Activated CD4-positive, alpha-beta T cell treated with anti-CD3 and anti-CD28 coated beads, Interleukin-2, amount 50 U/mL, for 16 hours (primary cell): ENCODE results near the gene NFKBIE.
"Not testable (repeated sequence)": the region's sequence is repeated elsewhere in the genome, so short reads cannot be mapped to it uniquely, and the experiment has no call there.

Experiments
- DNase-seq: peaks from one replicate; pipeline ENCODE4 v3.0.0-alpha.2; 2020

NFKBIE gene

DNA sequence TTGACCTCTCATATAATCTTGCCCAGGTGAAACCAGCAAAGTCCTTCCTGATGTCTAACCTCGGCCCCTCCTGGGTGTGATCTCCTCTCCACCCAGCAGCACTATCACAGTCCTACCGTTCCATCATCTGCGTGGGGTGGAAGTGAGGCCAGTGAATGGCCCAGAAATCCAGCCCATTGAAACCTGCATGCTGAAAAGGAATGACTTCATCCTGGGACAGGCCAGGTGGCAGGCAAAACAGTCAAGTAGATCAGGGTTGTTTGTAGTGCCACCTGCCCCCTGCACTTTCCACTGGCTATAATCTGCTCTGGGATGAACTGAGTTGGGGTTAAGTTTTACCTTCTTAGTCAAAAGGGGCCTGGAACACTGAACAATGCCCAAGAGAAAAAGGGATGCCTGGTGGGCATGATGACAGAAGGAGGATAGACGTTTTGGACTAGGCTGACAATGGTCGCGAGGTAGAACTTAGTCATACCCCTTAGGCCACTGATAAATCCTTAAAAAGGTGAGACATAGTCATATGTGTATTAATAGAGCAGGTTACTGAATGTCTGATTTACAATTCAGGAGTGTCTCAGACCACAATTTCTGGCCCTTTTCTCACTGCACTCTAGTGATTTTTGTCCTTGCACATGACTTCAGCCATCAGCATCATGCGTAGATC is 26.5 kb downstream of the NFKBIE start:
- DNase-seq: no peak

DNA sequence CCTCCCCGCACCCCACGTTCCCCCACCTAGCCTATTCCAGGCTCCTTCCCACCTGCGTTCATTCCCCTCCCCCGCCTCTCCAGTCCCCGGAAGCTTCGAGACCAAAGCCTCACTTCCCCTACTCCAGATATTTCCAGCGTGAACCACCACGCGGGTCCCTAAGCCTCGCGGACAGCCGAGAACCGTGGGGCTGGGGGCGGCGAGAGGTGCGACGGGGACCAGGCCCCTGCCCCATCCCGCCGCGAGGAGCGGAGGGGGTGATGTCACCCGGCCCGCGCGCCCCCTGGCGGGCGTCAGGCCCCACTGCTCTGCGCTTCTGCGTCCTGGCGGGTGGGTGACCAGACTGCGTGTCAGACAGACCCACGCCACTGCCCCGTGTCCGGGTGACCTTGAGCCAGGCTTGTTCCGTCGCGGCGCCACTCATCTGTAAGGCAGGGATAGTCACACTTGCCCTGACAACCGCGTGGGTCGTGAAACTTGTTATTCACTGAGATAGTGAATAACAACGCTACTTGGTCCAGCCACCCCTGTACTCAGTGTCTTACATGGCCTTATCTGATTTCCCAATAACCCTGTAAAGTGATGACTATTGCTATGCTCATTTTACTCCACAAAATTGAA is 27.4 kb downstream of the NFKBIE start:
- DNase-seq: peak; percentile 76

DNA sequence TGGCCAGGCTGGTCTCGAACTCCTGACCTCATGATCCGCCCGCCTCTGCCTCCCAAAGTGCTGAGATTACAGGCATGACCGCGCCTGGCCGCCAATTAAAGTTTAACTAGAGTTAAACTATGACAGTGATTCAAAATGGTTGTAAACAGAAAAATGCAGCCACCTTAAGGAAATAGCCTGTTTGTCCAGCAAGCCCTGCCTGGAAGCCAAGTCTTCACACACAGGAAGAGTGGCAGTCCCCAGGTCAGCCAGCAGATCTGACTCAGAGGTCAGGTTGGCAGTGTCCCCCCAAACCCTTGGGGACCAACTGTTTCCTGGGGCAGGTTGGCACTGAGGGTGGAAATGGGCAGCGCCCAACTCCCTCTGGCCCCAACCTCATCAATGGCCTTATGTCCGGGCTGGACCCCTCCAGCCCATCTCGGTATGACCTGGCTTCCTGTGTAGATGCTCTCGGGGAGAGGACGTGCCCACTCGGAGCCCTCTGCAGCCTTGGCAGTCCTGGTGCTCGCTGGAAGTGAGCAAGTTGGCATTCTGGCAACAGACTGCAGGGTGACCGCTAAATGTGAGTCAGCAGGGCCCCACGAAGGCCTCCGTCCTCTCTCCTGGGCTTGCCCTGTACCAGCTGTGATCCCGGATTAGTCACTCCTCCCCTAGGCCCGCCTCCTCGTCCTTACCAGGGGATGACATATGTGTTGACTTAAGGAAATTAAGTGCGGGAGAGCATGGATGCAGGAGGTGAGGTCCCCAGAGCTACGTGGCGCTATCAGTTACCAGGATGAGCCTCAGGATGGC is 28.1 kb downstream of the NFKBIE start:
- peak; percentile 86 for DNase-seq

DNA sequence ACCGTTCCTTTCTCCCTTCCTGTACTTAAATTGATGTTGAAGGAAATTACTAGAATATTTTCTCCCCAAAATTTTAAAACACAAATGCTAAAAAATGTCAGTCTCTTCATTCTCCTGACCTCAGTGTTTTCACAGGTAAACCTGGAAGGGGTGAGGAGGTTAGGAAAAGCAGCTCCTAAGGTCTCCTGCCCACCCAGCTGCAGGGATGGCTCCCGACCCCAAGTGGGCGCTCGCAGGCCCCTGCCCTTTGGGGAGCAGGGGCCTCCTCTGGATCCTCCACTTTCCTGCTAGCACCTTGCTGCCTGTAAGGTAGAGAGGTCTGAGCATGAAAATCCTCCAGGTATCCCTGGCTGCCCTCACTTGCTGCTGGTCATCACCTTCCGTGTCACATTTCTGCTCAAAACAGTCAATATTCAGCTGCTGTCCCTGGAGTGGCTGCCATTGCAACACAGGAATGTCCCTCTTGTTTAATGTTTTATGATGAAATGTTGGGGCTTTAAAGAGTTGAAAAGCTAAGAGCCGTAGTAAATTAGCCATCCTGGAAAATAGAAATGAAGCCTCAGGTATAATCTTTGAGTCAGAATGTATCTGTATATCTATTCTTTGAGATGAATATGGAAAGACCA is 29.3 kb downstream of the NFKBIE start:
- no peak for DNase-seq

DNA sequence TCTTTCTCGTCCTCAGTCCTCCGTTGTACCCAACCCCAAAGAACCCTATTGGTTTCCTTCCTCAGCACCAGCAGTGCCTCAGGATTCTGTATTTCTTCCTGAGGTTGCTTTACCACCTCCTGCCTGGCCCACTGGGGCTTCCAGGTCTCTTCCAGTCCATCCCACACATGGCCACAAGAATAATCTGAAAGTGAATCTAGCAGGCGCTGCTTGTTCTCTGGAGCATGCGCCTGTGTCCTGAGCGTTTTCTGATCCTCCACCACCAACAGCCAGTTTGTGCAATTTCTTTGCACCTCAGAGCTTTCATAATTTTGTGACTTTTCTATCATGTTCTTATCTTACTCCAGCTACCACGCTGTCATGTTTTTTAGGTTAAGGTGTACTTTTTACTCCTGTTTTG is 30.1 kb downstream of the NFKBIE start:
- DNase-seq: no peak

DNA sequence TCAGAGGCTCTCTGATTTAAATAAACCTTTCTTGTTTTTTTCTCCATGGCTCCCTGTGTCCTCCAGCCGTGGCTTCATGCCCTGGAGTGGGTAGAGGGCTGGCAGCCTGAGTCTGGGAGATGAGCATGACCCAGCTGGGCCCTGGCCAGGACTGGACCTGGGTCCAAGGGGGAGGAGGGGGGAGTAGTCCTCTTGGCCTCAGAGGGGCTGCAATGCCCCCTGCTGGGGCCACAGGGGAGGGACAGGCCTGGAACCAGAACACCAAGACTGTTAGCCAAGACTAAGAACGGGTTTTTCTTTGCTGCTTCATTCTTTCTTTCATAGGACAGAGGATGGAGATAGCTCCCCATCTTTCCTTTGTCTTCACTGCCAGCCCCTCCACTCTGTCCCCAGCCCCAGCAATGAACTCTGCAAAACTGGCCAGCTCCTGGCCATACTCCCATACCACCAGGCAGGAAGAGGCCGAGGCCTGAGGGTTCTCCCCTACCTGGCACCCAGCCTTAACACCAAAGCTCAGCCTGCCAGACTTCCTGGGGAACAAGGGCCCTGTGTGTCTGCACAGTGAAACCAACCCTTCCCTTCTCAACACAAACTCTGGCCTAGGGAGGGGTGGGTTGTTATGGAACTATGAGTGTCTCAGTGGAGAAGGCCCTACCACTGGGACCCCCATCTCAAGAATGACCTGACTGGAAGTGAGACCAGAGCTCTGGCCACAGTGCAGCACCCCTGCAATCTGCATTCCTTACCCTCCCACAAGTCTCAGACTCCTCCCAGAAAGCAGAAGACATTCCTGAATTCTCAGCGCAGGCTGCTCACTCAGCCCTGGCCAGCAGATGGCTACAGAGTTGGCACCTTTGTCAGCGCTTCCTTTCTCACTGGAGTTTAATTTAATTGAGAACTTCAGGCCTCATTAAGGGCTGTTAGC is 31.0 kb downstream of the NFKBIE start:
- no peak for DNase-seq

DNA sequence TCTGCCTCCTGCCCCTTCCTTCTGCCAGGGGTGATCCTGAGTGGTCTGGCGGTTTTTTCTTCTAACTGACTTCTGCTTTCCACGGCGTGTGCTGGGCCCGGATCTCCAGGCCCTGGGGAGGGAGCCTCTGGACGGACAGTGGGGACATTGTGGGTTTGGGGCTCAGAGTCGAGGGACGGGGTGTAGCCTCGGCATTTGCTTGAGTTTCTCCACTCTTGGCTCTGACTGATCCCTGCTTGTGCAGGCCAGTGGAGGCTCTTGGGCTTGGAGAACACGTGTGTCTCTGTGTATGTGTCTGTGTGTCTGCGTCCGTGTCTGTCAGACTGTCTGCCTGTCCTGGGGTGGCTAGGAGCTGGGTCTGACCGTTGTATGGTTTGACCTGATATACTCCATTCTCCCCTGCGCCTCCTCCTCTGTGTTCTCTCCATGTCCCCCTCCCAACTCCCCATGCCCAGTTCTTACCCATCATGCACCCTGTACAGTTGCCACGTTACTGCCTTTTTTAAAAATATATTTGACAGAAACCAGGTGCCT is 31.7 kb downstream of the NFKBIE start:
- no peak for DNase-seq

DNA sequence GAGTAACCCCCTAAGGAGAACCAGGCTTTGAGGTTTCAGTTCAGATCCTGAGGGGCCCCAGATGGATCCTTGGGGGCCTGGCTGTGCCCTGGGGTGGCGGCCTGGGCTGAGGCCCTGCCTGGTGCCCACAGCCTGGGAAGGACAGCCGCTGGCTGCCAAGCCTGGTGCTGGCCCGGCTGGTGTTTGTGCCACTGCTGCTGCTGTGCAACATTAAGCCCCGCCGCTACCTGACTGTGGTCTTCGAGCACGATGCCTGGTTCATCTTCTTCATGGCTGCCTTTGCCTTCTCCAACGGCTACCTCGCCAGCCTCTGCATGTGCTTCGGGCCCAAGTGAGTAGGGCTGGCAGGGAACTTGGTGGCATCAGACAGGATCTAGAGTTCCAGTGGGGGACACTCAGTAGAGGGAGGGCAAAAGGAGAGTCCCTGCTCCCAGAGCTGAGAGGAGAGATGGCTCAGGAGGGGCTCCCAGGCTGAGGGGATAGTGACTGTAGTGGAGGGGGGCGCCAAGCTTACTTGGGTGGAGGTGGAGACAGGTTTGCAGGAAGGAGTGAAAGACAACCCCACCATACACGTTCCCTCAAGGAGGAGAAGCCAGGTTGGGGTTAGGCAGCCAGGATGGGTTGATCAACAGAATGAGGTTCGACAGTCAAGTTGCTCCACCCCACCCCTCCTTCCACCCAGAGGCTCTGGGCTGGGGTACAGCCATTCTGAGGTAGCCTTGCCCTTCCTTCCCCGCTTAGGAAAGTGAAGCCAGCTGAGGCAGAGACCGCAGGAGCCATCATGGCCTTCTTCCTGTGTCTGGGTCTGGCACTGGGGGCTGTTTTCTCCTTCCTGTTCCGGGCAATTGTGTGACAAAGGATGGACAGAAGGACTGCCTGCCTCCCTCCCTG is 32.4 kb downstream of the NFKBIE start:
- DNase-seq: no peak

DNA sequence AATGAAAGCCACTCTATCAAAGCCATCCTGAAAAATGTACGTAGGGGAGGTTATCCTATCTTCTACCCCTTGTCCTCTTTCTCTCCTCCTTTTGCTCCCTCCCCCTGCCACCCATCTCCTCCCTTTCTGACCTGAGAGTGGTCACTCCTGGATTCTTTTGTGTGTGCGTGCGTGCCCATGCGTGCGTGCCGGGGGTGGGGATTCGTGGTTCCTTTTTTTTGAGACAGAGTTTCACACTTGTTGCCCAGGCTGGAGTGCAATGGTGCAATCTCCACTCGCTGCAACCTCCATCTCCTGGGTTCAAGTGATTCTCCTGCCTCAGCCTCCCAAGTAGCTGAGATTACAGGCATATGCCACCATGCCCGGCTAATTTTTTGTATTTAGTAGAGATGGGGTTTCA is 33.9 kb downstream of the NFKBIE start:
- not testable (repeated sequence) for DNase-seq

DNA sequence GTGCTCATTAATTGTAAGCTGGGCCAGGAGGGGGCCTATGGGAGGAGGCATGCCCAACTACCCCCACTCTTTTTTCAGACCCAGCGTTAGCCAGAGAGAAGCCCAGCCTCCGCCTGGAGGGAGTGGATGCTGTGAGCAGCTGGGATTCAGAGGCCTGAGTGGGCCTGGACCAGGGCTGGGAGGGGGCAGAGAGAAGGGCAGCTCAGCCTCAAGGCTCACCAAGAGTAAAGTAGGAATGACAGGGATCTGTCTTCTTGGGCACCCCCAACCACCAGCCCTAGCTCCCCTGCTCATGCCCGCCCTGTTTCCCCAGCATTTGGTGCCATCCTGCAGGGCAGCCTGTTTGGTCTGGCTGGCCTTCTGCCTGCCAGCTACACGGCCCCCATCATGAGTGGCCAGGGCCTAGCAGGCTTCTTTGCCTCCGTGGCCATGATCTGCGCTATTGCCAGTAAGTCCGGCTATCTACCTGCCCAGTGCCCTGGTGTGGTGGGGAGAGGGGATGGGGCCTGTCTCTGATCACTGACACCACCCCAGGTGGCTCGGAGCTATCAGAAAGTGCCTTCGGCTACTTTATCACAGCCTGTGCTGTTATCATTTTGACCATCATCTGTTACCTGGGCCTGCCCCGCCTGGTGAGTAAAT is 35.2 kb downstream of the NFKBIE start:
- DNase-seq: no peak

DNA sequence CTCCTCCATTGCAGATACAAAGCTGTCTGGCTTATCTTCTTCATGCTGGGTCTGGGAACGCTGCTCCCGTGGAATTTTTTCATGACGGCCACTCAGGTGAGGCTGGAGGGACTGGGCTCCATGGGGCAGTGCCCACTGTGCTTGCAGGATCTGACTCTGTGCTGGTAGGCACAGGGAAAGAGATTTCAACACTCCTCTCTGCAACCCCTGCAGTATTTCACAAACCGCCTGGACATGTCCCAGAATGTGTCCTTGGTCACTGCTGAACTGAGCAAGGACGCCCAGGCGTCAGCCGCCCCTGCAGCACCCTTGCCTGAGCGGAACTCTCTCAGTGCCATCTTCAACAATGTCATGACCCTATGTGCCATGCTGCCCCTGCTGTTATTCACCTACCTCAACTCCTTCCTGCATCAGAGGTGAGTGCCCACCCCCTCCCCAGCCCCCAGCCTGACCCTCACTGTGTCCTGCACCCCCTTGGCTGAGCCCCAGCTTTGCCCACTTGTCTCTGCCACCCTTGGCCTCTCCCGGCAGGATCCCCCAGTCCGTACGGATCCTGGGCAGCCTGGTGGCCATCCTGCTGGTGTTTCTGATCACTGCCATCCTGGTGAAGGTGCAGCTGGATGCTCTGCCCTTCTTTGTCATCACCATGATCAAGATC is 35.8 kb downstream of the NFKBIE start:
- DNase-seq: no peak

DNA sequence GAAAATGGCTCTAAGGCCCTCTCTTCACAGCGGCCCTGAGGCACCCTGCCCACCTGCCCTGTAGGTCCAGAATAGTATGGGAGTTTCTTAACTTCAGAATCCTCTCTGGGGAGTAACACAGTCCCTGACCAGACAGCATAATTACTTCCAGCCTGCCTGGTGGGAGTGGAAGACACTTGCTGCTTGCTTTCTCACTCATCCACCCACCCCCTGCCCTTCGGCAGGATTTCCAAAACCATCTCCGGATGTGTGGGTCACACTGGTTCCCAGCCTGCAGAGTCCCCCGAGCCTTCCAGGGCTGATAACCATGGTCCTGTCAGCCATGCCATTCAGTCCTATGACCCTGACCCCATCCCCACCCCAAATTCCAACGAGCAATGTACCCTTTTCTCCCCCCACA is 36.5 kb downstream of the NFKBIE start:
- DNase-seq: no peak

DNA sequence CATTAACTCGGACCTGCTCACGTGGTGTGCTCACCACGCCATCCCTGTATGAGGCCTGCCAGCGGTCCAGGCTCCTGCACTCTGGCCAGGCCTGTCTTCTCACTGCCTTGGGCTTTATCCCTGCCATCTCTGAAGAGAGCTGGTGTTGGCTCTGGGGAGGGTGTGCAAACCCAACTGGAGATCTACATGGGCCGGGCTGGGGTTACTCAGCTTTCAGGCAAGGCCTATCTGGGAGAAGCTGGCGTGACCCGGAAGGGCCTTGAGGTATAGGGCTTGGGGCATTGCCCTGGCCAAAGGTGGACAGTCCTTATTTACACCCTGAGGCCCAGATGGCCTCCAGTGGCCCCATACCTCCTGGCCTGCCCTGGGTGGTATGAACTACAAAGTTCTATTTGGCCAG is 36.9 kb downstream of the NFKBIE start:
- no peak for DNase-seq

DNA sequence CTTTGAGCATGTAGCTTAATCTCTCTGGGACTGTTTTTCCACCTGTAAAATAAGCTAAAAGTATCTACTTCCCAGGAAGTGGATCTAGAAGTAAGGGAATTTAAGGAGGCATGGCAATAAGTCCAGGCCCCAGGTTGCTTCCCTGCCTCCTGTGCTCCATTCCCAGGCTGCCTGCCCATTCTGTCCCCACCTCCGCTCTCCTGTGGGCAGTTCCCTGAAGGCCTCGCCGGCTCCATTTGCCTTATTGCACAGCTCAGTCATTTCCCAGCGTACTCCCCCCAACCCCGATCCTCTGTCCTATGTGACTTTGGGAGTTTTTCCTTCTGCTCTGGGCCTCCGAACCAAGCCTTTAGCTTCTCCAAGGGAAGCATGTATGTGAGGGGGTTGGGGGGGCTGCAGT is 37.3 kb downstream of the NFKBIE start:
- DNase-seq: no peak

DNA sequence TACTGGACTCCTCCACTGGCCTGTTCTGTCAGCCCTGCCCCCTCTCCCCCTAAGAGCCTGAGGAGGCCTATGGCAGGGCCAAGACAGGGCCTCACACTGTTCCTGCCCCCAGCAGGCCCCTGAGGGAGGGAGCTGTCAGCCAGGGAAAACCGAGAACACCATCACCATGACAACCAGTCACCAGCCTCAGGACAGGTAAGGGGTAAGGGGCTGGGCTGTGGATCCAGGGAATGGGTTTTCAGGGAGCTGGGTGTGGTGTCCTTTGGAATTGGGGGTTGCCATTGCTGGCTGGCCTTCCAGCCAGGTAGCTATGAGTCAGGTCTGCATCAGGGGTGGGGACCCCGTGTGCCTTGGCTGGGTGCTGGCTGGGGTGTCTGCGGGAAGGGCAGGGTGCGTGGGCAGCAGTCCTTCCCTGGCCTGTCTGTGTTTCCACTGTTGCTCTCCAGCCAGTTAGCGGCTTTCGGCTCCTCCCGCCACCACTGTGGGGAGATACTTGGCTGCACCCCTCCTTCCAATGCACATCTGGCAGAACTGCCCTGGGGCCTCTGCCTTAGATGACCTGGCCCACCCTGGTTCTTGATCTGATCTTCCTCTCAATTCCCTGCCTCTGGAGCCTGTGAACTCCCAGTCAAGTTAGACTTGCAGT is 38.1 kb downstream of the NFKBIE start:
- no peak for DNase-seq

DNA sequence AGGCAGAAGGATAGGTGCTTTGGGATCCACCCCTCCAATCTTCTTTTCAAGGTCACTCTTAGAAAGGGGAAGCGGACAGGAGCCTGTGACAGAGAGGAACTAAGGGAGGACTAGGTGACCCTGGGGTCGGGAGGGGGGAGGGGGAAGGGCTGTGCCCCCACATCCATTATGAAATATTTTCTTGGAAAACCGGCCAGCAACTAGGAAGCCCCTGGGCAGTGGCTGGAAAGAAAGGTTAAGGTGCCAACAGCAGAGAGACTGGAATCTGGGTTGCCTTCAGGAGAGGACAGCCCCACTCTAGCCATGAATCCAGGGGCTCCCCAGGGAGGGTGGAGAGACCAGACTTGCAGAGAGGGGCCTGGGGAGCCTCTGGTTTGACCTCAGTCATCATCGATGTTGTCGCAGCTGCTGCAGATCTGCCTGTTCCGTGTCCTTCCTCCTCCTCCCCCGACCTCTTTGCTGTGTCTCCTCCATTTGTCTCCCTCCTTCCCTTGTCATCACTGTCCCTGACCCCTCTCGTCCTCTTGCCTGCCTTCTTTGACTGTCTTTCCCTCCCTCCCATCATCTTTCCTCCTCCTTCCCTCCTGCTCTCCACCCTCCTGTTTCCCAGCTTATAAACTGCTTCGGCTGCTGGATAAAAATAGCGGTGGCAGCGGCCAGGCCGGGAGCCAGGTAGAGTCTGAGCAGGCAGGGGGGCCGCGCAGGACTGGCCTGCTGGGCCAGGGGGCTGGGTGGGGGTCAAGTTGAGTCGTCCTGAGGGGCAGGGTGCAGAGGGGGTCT is 38.8 kb downstream of the NFKBIE start:
- DNase-seq: no peak

DNA sequence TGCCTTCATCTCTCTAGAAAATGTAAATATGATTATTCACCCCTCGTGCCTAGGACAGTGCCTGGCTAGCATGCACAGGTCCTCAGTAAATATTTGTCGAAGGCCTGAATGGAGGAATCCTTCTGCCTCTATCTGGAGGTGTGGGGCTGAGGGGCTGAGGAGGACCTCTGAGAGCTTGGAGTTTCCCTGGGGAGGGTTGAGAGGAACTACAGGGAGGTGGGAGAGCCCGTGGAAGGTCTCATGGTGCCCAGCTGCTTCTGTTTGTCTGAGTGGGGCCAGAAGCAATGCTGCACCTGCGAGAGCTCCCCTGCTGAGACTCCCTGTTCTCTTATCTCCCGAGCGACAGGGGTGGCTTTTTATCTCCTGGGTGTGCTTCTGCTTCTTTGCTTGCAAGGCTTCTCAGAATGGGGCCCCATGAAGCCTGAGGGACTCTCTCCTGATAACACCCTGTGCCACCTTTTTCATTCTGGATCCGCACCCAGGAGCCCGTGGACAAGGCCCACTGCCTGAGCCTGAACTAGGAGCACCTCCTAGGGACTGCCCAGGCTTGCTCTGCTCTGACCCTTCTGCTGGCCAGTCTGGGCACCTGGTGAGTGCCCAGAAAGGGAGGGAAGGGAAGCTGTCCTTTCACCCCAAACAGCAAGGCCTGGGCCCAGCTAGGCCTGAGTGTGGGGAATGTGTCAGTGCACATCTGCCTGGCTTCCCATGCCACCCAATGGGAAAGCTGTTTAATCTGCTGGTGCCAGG is 39.6 kb downstream of the NFKBIE start:
- DNase-seq: no peak

DNA sequence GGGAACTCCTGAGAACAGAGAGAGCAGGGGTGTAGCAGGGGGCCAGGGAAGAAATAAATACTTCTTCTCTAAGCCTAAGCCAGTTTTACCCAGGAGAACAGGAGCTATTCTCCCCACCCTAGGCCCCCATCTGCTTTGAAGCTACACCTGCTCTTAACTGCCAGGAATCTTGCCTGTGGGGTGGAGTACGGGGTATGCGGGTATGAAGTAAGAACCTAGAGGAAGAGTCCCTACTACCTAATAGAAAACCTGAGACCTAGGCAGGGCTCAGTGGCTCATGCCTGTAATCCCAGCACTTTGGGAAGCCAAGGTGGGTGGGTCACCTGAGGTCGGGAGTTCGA is 40.4 kb downstream of the NFKBIE start:
- DNase-seq: no peak
